ENCODE measurements around the gene CCDC88C. TPM values are rescaled to one million over a fixed set of nuclear protein-coding genes. Genes with fewer than 3 reads are reported as not detected.

The CCDC88C gene
- polyA plus RNA-seq, 6 donors from 2014 or later: 13.5 to 35.0 (median 15.8) TPM

Other genes with a start within 250 kb of the CCDC88C start
- gene GPR68, start 173.1 kb downstream of the CCDC88C start, polyA plus RNA-seq (ENCODE audit: low read depth in 6 of 6): under 1 TPM in 5 of 6 donors, not detected in 1; 0.11 to 0.58 (median 0.23) TPM
- 100 to 1,000 TPM; 101 to 213 (median 115) TPM for gene PPP4R3A, start 92.5 kb upstream of the CCDC88C start, polyA plus RNA-seq (ENCODE audit: low read depth in 6 of 6)